ENCODE data around the gene PKP4. TPM values are rescaled to one million over a fixed set of nuclear protein-coding genes. Genes with fewer than 3 reads are reported as not detected.

Gene PKP4
- total and polyA plus RNA-seq, 2 donors (not counting 1 experiment from before 2014, with no cell fraction given), result 2.0 to 13.3 TPM

GRCh38 chr2:158634627-158635026, 177.9 kb downstream of the PKP4 start:
- no CpG with 5 or more reads among the region's 5 CpGs for WGBS (ENCODE audit: insufficient coverage)
- Histone ChIP-seq H3K79me2 (ENCODE audit: control insufficient read depth, insufficient read depth, low read length) (no peaks in the 10 kb centered on the region), H3K4me1 (ENCODE audit: control insufficient read depth in 2 of 2, insufficient read depth in 2 of 2, low read length in 2 of 2) (no peaks in the 10 kb centered on the region), H4K20me1 (ENCODE audit: control insufficient read depth, insufficient read depth, low read length, poor library complexity, severe bottlenecking) (no peaks in the 10 kb centered on the region), H3K27ac (ENCODE audit: low read length in 2 of 2) (no peak overlapping the region), H3K36me3 (replicated peaks in 1 of 2; ENCODE audit: control extremely low read depth in 1 of 2, control insufficient read depth in 1 of 2, extremely low read depth in 1 of 2, insufficient read depth in 2 of 2, low read length in 1 of 2) (no peaks in the 10 kb centered on the region), H3K4me3 (ENCODE audit: control extremely low read depth in 1 of 5, extremely low read depth in 1 of 5, insufficient read depth in 1 of 5, low read depth in 2 of 5, low read length in 4 of 5) (no peak overlapping the region), H3K27me3 (replicated peaks in 1 of 4; ENCODE audit: control extremely low read depth in 1 of 4, control insufficient read depth in 3 of 4, insufficient read depth in 4 of 4, low read length in 3 of 4) (no peaks in the 10 kb centered on the region), H3K9ac (ENCODE audit: low read length) (no peak overlapping the region), H2AFZ (ENCODE audit: insufficient read depth, low read depth, low read length, poor library complexity, severe bottlenecking) (no peak overlapping the region), H3K9me3 (ENCODE audit: control extremely low read depth in 1 of 3, control insufficient read depth in 2 of 3, insufficient read depth in 1 of 3, low read length in 2 of 3) (no peaks in the 10 kb centered on the region), H3K4me2 (replicated peaks; ENCODE audit: low read depth, low read length, poor library complexity, severe bottlenecking) (no peak overlapping the region)
- H3K4me1 Mint-ChIP-seq, result no peaks in the 10 kb centered on the region
- intact Hi-C loops (cut with micrococcal nuclease), result no loop called here
- ATAC-seq (ENCODE audit: low read depth), result no peak
- ChIA-PET CTCF (no interaction called here), POLR2A (no interaction called here)
- no peak for DNase-seq
- TF ChIP-seq CTCF (IDR thresholded peaks at IDR 0.05), result no peak
- no peak for TF ChIP-seq EZH2 (IDR thresholded peaks at IDR 0.05; ENCODE audit: borderline replicate concordance, insufficient read depth, low read depth, low read length, poor library complexity, severe bottlenecking)
- no peaks in the 10 kb centered on the region for H3K9me3 Mint-ChIP-seq (ENCODE audit: insufficient read depth)
- H3K27me3 Mint-ChIP-seq, result no peaks in the 10 kb centered on the region
- H3K27ac Mint-ChIP-seq, result no peak overlapping the region
- no peak overlapping the region for H3K4me3 Mint-ChIP-seq

GRCh38 chr2:158635961-158636601, 179.3 kb downstream of the PKP4 start:
- intact Hi-C loops (cut with micrococcal nuclease), result no loop called here
- no peaks in the 10 kb centered on the region for H4K20me1 ChIP-seq (ENCODE audit: control insufficient read depth, insufficient read depth, low read length, poor library complexity, severe bottlenecking)
- H3K4me1 ChIP-seq (ENCODE audit: control insufficient read depth in 2 of 2, insufficient read depth in 2 of 2, low read length in 2 of 2), result peaks cover 0 to 6% of the 10 kb centered on the region in 2 donors
- H3K27me3 ChIP-seq (replicated peaks in 1 of 4; ENCODE audit: control extremely low read depth in 1 of 4, control insufficient read depth in 3 of 4, insufficient read depth in 4 of 4, low read length in 3 of 4), result no peaks in the 10 kb centered on the region
- no peaks in the 10 kb centered on the region for H3K79me2 ChIP-seq (ENCODE audit: control insufficient read depth, insufficient read depth, low read length)
- WGBS (ENCODE audit: insufficient coverage), result no CpG with 5 or more reads among the region's 3 CpGs
- TF ChIP-seq EZH2 (IDR thresholded peaks at IDR 0.05; ENCODE audit: borderline replicate concordance, insufficient read depth, low read depth, low read length, poor library complexity, severe bottlenecking) (no peak), CTCF (IDR thresholded peaks at IDR 0.05) (no peak)
- H3K9me3 Mint-ChIP-seq (ENCODE audit: insufficient read depth), result no peaks in the 10 kb centered on the region
- H3K36me3 ChIP-seq (replicated peaks in 1 of 2; ENCODE audit: control extremely low read depth in 1 of 2, control insufficient read depth in 1 of 2, extremely low read depth in 1 of 2, insufficient read depth in 2 of 2, low read length in 1 of 2), result no peaks in the 10 kb centered on the region
- ATAC-seq (ENCODE audit: low read depth) (no peak), DNase-seq (no peak)
- no peaks in the 10 kb centered on the region for H3K9me3 ChIP-seq (ENCODE audit: control extremely low read depth in 1 of 3, control insufficient read depth in 2 of 3, insufficient read depth in 1 of 3, low read length in 2 of 3)
- H3K27ac Mint-ChIP-seq, result no peak overlapping the region
- peaks cover 4% of the 10 kb centered on the region for H3K4me1 Mint-ChIP-seq
- no peak overlapping the region for H2AFZ ChIP-seq (ENCODE audit: insufficient read depth, low read depth, low read length, poor library complexity, severe bottlenecking)
- no peak overlapping the region for H3K4me3 Mint-ChIP-seq
- no peak overlapping the region for H3K9ac ChIP-seq (ENCODE audit: low read length)
- H3K27me3 Mint-ChIP-seq, result no peaks in the 10 kb centered on the region
- ChIA-PET CTCF (no interaction called here), POLR2A (no interaction called here)
- no peak overlapping the region for H3K4me2 ChIP-seq (replicated peaks; ENCODE audit: low read depth, low read length, poor library complexity, severe bottlenecking)
- no peak overlapping the region for H3K4me3 ChIP-seq (ENCODE audit: control extremely low read depth in 1 of 5, extremely low read depth in 1 of 5, insufficient read depth in 1 of 5, low read depth in 2 of 5, low read length in 4 of 5)
- no peak overlapping the region for H3K27ac ChIP-seq (ENCODE audit: low read length in 2 of 2)
